GM19467 (cell line): Measurements from ENCODE around the gene PRIMA1.
A peak's percentile ranks its signal among the peaks of the same experiment; 100 is the strongest.

Experiments used
- ATAC-seq: cut with Tn5 transposase; IDR thresholded peaks from one replicate; pipeline ENCODE4 v1.9.1; 2021; ENCODE audit warnings: mild to moderate bottlenecking, moderate library complexity; ENCODE audit not compliant: unreplicated experiment

Gene PRIMA1

GRCh38 chr14:93788293-93788542 lies at the start of gene PRIMA1:
Gene PRIMA1, minus strand, starts transcription at chr14:93788485. Its CDS starts 767 bp downstream, at chr14:93787718.
- ATAC-seq, result no peak

- no peak for ATAC-seq
Observed at GRCh38 chr14:93834699-93835371, 46.5 kb upstream of the PRIMA1 start.

GRCh38 chr14:93832665-93833064 lies 44.4 kb upstream of the PRIMA1 start:
- ATAC-seq, result no peak

GRCh38 chr14:93832081-93832480 lies 43.8 kb upstream of the PRIMA1 start:
- no peak for ATAC-seq

- ATAC-seq, result no peak
Observed at GRCh38 chr14:93830753-93831461, 42.6 kb upstream of the PRIMA1 start.

GRCh38 chr14:93829839-93830481 lies 41.7 kb upstream of the PRIMA1 start:
- no peak for ATAC-seq

GRCh38 chr14:93825235-93825553 lies 36.9 kb upstream of the PRIMA1 start:
- ATAC-seq, result no peak

GRCh38 chr14:93824518-93825234 lies 36.4 kb upstream of the PRIMA1 start:
- no peak for ATAC-seq

GRCh38 chr14:93824076-93824475 lies 35.8 kb upstream of the PRIMA1 start:
- no peak for ATAC-seq

- ATAC-seq, result no peak
Observed at GRCh38 chr14:93821051-93821450, 32.8 kb upstream of the PRIMA1 start.

- ATAC-seq, result no peak
Observed at GRCh38 chr14:93818857-93819256, 30.6 kb upstream of the PRIMA1 start.

GRCh38 chr14:93811676-93812075 lies 23.4 kb upstream of the PRIMA1 start:
- ATAC-seq, result no peak

GRCh38 chr14:93811020-93811419 lies 22.7 kb upstream of the PRIMA1 start:
- no peak for ATAC-seq

- ATAC-seq, result peak; percentile 54
Observed at GRCh38 chr14:93809491-93810420, 21.5 kb upstream of the PRIMA1 start.

- ATAC-seq, result no peak
Observed at GRCh38 chr14:93804654-93805053, 16.4 kb upstream of the PRIMA1 start.

- no peak for ATAC-seq
Observed at GRCh38 chr14:93803408-93804318, 15.4 kb upstream of the PRIMA1 start.

GRCh38 chr14:93799989-93800921 lies 12.0 kb upstream of the PRIMA1 start:
- ATAC-seq, result no peak

- no peak for ATAC-seq
Observed at GRCh38 chr14:93799617-93799988, 11.3 kb upstream of the PRIMA1 start.

- ATAC-seq, result no peak
Observed at GRCh38 chr14:93797536-93797935, 9.3 kb upstream of the PRIMA1 start.
